ENCODE data around the gene MATN4.

GRCh38 chr20:45246109-45246508 lies 62.0 kb downstream of the MATN4 start:
- no peak for TF ChIP-seq POLR2A (IDR thresholded peaks at IDR 0.05)
- TF ChIP-seq, protein P1, sequence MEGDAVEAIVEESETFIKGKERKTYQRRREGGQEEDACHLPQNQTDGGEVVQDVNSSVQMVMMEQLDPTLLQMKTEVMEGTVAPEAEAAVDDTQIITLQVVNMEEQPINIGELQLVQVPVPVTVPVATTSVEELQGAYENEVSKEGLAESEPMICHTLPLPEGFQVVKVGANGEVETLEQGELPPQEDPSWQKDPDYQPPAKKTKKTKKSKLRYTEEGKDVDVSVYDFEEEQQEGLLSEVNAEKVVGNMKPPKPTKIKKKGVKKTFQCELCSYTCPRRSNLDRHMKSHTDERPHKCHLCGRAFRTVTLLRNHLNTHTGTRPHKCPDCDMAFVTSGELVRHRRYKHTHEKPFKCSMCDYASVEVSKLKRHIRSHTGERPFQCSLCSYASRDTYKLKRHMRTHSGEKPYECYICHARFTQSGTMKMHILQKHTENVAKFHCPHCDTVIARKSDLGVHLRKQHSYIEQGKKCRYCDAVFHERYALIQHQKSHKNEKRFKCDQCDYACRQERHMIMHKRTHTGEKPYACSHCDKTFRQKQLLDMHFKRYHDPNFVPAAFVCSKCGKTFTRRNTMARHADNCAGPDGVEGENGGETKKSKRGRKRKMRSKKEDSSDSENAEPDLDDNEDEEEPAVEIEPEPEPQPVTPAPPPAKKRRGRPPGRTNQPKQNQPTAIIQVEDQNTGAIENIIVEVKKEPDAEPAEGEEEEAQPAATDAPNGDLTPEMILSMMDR (IDR thresholded peaks at IDR 0.05), result no peak
